Measurements from ENCODE around the gene NR4A3.
A peak's percentile ranks its signal among the peaks of the same experiment; 100 is the strongest.
"Not testable (repeated sequence)": the region's sequence is repeated elsewhere in the genome, so short reads cannot be mapped to it uniquely, and the experiment has no call there.

NR4A3 gene

GRCh38 chr9:99821396-99822108 lies at the start of gene NR4A3:
Gene NR4A3 (plus strand): TSS chr9:99821885. CDS start chr9:99828043, 6,158 bp downstream.
- H3K4me3 ChIP-seq (replicated peaks; ENCODE audit: low read depth, low read length), result peak within 1 kb of the TSS; percentile 73
- TF ChIP-seq CTCF (IDR thresholded peaks at IDR 0.05; ENCODE audit: low read depth, low read length, missing control alignments), result no peak
- DNase-seq (ENCODE audit: extremely low read depth, low read depth), result peak; percentile 86

- no peak for TF ChIP-seq CTCF (IDR thresholded peaks at IDR 0.05; ENCODE audit: low read depth, low read length, missing control alignments)
- no peak for DNase-seq (ENCODE audit: extremely low read depth, low read depth)
- no peak overlapping the region for H3K4me3 ChIP-seq (replicated peaks; ENCODE audit: low read depth, low read length)
These were observed 48.1 kb upstream of the NR4A3 start for GRCh38 chr9:99773468-99774138.

- peak; percentile 48 for DNase-seq (ENCODE audit: extremely low read depth, low read depth)
- H3K4me3 ChIP-seq (replicated peaks; ENCODE audit: low read depth, low read length), result no peak overlapping the region
- no peak for TF ChIP-seq CTCF (IDR thresholded peaks at IDR 0.05; ENCODE audit: low read depth, low read length, missing control alignments)
These were observed 43.4 kb upstream of the NR4A3 start for GRCh38 chr9:99778308-99778707.

- H3K4me3 ChIP-seq (replicated peaks; ENCODE audit: low read depth, low read length), result no peak overlapping the region
- TF ChIP-seq CTCF (IDR thresholded peaks at IDR 0.05; ENCODE audit: low read depth, low read length, missing control alignments), result no peak
- no peak for DNase-seq (ENCODE audit: extremely low read depth, low read depth)
These were observed 42.8 kb upstream of the NR4A3 start for GRCh38 chr9:99778836-99779235.

GRCh38 chr9:99779277-99779676 lies 42.4 kb upstream of the NR4A3 start:
- no peak for DNase-seq (ENCODE audit: extremely low read depth, low read depth)
- no peak for TF ChIP-seq CTCF (IDR thresholded peaks at IDR 0.05; ENCODE audit: low read depth, low read length, missing control alignments)
- H3K4me3 ChIP-seq (replicated peaks; ENCODE audit: low read depth, low read length), result no peak overlapping the region

GRCh38 chr9:99782349-99782748 lies 39.3 kb upstream of the NR4A3 start:
- not testable (repeated sequence) for DNase-seq (ENCODE audit: extremely low read depth, low read depth); H3K4me3 ChIP-seq (replicated peaks; ENCODE audit: low read depth, low read length)

GRCh38 chr9:99782962-99783718 lies 38.5 kb upstream of the NR4A3 start:
- H3K4me3 ChIP-seq (replicated peaks; ENCODE audit: low read depth, low read length), result no peak overlapping the region
- no peak for TF ChIP-seq CTCF (IDR thresholded peaks at IDR 0.05; ENCODE audit: low read depth, low read length, missing control alignments)
- no peak for DNase-seq (ENCODE audit: extremely low read depth, low read depth)
